Rectal smooth muscle tissue (tissue), 1 donor: ENCODE data around the gene PTK7.

ENCODE experiments used
- H3K27ac ChIP-seq: one replicate; pipeline ENCODE4 v1.7.0; 2013; ENCODE audit warnings: low read depth, low read length, inconsistent platforms
- H3K27me3 ChIP-seq: one replicate; pipeline ENCODE4 v1.7.0; 2013; ENCODE audit warnings: low read length; ENCODE audit not compliant: control insufficient read depth, insufficient read depth
- H3K36me3 ChIP-seq: one replicate; pipeline ENCODE4 v1.7.0; 2013; ENCODE audit warnings: low read length; ENCODE audit not compliant: control insufficient read depth, insufficient read depth
- H3K4me1 ChIP-seq: one replicate; pipeline ENCODE4 v1.7.0; 2013; ENCODE audit warnings: low read length; ENCODE audit not compliant: control insufficient read depth, insufficient read depth
- H3K4me3 ChIP-seq: one replicate; pipeline ENCODE4 v1.7.0; 2013; ENCODE audit warnings: low read length
- H3K9ac ChIP-seq: one replicate; pipeline ENCODE4 v1.7.0; 2013; ENCODE audit warnings: low read length

The PTK7 gene

DNA sequence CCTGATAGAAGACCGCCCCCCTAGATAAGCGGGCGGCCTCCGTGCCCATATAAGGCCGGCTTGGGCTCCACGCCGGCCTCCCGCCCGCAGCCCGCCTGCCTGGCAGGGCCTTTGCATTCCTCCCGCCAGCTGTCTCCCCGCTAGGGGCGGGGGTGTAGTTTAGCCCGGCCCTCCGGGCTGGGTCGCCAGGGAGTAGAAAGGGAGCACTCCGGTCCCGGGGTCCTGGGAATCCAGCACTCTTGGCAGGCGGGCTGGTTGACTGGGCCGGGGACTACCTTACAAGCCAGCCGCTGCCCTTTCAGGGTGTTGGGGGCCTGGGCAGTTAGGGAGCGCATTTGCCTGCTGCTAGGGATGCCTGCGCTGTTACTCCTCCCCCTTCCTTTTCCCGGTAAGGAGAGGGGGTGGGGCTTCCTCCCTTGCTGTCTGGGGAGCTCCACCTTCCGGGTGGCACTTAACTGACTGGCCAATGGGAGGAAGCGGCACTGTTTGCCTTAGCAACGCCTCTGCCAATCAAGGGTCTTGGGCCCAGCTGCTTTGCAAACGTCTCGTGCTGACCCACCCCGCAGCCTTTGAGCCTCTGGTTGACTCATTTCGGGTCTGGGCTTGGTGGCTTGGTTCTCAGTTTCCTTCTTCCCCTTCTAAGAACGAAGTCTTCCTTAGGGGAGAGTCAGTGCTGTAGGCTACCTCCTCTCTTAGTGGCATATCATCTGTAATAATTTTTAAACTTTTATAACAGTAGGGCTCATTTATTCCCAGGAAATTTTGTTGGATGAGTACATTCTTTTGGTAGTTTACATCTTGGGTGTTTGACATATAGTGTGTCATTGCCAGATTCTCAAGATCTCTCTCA, 98.4 kb downstream of the PTK7 start:
- peak overlapping the region; percentile 98 for H3K4me3 ChIP-seq
- H3K27ac ChIP-seq: peak overlapping the region; percentile 99
- no peaks in the 10 kb centered on the region for H3K27me3 ChIP-seq
- peak overlapping the region; percentile 76 for H3K9ac ChIP-seq
- peaks cover 28% of the 10 kb centered on the region for H3K36me3 ChIP-seq
- peaks cover 31% of the 10 kb centered on the region for H3K4me1 ChIP-seq

DNA sequence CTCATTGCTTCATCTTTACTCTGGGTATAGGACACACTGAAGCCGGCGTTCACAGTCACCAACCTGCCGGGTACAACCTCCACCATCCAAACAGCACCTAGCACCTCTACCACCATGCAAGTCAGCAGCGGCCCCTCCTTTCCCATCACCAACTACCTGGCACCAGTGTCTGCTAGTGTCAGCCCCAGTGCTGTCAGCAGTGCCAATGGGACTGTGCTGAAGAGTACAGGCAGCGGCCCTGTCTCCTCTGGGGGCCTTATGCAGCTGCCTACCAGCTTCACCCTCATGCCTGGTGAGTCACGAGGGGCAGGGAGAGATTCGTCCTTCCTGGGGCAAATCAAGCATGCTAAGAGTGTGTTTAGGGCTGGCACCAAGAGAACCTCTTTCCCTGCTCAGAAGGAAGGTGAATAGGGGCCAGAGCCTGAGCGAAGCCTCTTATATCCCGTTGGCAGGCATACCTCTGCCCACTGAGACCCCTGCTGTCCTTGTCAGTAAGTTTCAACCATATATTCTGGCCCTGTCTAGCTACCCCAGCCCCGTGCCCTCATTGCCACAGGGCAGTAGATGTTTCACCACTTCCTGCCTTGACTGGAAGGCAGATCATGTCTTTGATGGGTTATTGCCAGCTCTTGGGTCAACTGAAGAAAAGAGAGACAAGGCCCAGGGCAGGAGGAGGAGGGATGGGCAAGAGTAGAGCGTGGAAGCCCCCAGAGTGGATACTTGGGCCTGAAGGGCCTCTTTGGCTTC, 99.7 kb downstream of the PTK7 start:
- Histone ChIP-seq H3K4me3 (no peak overlapping the region), H3K4me1 (peaks cover 31% of the 10 kb centered on the region), H3K27me3 (no peaks in the 10 kb centered on the region), H3K9ac (no peak overlapping the region), H3K27ac (peak overlapping the region; percentile 99), H3K36me3 (peaks cover 28% of the 10 kb centered on the region)

DNA sequence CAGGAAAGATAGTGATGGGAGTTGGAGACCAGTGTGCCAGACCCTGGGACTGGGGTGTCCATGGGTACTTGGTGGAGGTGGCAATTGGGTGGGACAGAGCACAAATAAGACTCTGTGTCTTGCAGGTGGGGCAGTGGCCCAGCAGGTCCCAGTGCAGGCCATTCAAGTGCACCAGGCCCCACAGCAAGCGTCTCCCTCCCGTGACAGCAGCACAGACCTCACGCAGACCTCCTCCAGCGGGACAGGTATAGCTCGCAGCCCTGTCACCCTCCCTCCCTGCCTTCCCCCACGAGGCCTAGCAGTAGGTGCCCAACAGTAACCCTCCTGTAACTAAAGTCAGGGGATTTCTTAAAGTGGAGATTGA, 100.3 kb downstream of the PTK7 start:
- H3K36me3 ChIP-seq: peaks cover 28% of the 10 kb centered on the region

DNA sequence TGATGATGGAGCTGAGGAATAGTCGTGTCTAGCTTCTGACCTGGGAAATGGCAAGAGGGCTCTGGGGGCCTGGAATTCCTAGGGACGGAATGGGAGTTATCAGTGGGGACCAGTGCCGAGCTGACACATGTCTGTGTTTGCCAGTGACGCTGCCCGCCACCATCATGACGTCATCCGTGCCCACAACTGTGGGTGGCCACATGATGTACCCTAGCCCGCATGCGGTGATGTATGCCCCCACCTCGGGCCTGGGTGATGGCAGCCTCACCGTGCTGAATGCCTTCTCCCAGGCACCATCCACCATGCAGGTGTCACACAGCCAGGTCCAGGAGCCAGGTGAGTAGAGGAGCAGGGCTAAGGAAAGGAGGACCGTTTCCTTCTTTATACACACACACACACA, 102.0 kb downstream of the PTK7 start:
- peaks cover 28% of the 10 kb centered on the region for H3K36me3 ChIP-seq
- no peak overlapping the region for H3K27ac ChIP-seq
- no peak overlapping the region for H3K4me3 ChIP-seq
- H3K4me1 ChIP-seq: peaks cover 35% of the 10 kb centered on the region
- no peak overlapping the region for H3K9ac ChIP-seq
- H3K27me3 ChIP-seq: no peaks in the 10 kb centered on the region

More for the DNA sequence above, 100.3 kb downstream of the PTK7 start:
- no peaks in the 10 kb centered on the region for H3K27me3 ChIP-seq
- no peak overlapping the region for H3K27ac ChIP-seq
- H3K4me3 ChIP-seq: no peak overlapping the region
- peaks cover 31% of the 10 kb centered on the region for H3K4me1 ChIP-seq
- H3K9ac ChIP-seq: no peak overlapping the region

DNA sequence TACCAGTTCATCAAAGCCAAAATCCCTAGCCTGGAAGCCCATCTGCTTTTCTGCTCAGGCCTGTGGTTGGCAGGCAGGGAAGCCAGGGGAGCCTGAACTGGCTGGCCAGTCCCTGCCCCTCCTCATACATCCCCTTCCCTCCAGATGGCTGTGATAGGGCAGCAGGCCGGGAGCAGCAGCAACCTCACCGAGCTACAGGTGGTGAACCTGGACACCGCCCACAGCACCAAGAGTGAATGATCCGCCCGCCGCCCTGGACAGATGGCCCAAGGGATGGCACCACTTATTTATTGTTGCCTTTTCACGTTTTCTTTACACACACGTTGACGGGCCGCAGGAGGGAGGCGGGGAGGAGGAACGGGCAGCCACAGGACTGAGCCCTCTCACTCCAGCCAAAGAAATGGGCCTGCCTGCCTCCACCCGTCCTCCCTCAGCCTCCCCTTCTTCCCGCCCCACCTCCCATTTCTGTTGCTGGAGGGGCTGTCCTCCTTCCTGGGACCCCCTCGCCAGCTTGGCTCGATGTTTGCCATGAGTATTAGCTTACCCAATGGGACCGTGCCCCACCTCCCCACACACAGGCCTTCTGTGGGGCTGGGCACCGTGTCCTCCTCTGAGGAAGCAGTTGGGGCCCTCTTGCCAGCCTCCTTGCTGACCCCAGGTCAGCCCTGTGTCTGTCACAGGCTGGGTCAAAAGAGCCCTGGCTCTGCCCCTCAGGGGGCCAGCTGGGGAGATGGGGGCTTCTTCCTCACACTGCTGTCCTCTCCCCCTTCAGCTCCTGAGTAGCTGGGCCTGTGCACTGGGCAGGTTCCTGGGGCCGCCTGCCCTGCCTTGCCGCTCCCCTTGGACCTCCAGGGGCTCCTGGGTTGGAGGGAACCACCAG, 103.1 kb downstream of the PTK7 start:
- Histone ChIP-seq H3K4me3 (no peak overlapping the region), H3K4me1 (peaks cover 28% of the 10 kb centered on the region), H3K36me3 (peaks cover 30% of the 10 kb centered on the region), H3K9ac (no peak overlapping the region), H3K27ac (no peak overlapping the region), H3K27me3 (no peaks in the 10 kb centered on the region)

DNA sequence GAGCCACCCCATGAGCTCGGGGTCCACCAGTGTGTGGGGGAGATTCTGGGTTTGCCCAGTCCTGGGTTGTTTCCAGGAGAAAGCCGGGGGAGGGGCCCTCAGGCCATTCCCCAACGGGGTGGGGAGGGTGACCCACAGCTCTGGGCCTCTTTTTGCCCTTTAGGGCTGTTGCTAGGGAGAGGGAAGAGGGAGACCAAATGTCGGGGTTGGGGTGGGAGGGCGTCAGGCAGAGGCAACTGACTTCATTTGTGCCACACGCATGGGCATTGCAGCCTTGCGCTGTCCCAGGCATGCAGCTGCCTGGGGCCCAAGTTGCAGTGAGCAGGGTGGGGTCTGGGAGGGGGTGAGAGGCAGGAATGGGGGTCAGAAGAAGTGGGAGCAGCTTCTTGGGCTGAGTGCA, 103.9 kb downstream of the PTK7 start:
- Histone ChIP-seq H3K27ac (no peak overlapping the region), H3K27me3 (no peaks in the 10 kb centered on the region), H3K4me3 (no peak overlapping the region), H3K4me1 (peaks cover 25% of the 10 kb centered on the region), H3K9ac (no peak overlapping the region), H3K36me3 (peaks cover 34% of the 10 kb centered on the region)

DNA sequence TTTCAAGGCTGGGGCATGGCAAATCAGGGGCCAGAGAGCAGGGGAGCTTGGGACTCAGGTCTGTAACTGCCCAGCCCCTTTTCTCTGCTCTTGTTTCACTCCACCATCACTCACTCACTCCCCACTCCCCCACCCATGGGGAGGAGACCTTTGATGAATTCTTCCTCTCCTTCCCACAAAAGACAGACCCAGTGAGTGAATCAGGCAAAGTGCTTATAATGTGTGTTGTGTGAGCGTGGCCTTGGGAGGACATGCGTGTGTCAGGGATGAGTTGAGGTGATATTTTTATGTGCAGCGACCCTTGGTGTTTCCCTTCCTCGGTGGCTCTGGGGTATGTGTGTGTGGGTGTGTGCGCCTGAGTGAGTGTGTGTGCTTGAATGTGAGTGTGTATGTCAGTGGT, 104.9 kb downstream of the PTK7 start:
- H3K27me3 ChIP-seq: no peaks in the 10 kb centered on the region
- peaks cover 36% of the 10 kb centered on the region for H3K36me3 ChIP-seq
- no peak overlapping the region for H3K27ac ChIP-seq
- H3K4me3 ChIP-seq: no peak overlapping the region
- peaks cover 16% of the 10 kb centered on the region for H3K4me1 ChIP-seq
- no peak overlapping the region for H3K9ac ChIP-seq

DNA sequence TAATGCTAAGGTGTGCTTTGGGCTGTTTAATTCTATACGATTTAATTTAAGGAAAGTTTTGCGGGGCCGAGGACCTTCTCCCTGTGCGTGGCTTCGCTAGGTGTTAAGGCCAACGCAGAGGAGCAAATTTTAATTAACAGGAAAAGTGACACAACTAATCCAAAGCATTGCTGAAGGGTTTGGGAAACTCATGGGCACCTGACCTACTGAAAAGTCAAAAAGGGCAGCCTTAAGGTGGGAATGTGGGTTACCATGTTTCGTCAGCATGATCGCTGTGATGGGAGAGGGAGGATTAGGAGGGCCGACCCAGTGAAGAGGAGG, 105.5 kb downstream of the PTK7 start:
- H3K27ac ChIP-seq: peak overlapping the region; percentile 80
- peak overlapping the region; percentile 91 for H3K4me3 ChIP-seq
- H3K36me3 ChIP-seq: peaks cover 31% of the 10 kb centered on the region
- H3K9ac ChIP-seq: peak overlapping the region; percentile 54
- no peaks in the 10 kb centered on the region for H3K27me3 ChIP-seq
- peaks cover 13% of the 10 kb centered on the region for H3K4me1 ChIP-seq

DNA sequence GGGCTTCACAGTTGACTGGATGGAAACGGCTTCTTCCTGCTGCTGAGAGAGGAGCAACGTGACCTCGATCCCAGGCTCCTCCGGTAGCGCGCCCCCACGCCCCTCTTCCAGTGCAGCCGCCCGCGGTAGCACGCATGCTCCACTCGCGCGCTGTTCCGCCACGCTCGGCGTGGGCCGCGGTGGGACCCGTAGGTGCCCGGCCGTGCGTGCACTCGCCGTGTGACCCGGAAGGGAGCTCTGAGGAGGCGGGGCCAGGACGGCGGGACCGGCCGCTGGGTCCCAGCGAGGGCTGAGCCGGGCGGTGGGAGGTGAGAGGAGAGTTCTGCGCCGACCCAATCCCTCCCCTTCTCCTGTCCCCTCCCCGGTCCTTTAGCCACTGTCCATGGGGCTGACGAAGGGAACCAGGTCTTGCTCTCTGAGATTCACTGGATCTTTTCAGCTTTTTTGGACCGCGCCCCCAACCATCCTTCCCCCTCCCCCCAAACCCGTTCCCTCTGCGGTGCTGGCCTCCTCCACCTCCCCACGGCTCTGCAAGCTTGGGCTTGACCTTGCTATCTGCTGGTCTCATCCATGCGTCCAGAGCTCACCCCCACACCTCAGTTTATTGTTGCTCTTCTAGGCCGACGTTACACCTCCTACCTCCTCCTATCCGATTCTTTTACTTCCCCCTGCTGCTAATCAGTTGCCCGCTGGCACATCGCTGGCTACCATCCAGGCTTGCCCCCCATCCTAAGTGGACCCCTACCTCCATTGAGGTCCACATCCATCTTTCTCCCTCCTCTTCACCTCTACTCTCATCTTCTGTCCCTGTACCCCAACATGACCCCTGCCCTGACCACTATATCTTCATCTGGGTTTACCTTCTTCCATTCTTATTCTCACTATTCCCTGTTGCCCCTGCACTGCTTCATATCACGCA, 106.1 kb downstream of the PTK7 start, which contains the start of gene CUL9:
Gene CUL9, plus strand, starts transcription at position 255 of the 919 bp plus-strand sequence. CDS start 2,115 bp downstream, outside the sequence.
- peaks cover 29% of the 10 kb centered on the region for H3K36me3 ChIP-seq
- peaks cover 13% of the 10 kb centered on the region for H3K4me1 ChIP-seq
- peak within 1 kb of the TSS; percentile 60 for H3K9ac ChIP-seq
- no peaks in the 10 kb centered on the region for H3K27me3 ChIP-seq
- H3K4me3 ChIP-seq: peak within 1 kb of the TSS; percentile 91
- peak within 1 kb of the TSS; percentile 80 for H3K27ac ChIP-seq

DNA sequence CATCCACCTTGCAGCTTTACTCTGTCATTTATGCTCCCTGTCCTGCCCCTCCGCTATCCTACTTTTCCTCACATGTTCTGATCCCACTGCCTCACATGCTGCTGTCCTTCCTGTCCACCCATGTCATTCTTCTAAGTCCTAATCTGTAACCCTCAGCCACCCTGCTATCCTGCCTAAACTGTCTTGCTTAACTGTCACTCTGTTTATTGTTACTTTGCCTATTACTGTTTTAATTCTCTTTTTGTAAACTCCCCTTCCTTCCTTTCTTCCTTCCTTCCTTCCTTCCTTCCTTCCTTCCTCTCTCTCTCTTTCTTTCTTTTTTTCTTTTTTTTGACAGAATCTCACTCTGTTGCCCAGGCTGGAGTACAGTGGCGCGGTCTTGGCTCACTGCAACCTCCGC, 107.3 kb downstream of the PTK7 start:
- peaks cover 13% of the 10 kb centered on the region for H3K4me1 ChIP-seq
- H3K27me3 ChIP-seq: no peaks in the 10 kb centered on the region
- peaks cover 28% of the 10 kb centered on the region for H3K36me3 ChIP-seq
- peak overlapping the region; percentile 91 for H3K4me3 ChIP-seq
- no peak overlapping the region for H3K27ac ChIP-seq
- no peak overlapping the region for H3K9ac ChIP-seq

DNA sequence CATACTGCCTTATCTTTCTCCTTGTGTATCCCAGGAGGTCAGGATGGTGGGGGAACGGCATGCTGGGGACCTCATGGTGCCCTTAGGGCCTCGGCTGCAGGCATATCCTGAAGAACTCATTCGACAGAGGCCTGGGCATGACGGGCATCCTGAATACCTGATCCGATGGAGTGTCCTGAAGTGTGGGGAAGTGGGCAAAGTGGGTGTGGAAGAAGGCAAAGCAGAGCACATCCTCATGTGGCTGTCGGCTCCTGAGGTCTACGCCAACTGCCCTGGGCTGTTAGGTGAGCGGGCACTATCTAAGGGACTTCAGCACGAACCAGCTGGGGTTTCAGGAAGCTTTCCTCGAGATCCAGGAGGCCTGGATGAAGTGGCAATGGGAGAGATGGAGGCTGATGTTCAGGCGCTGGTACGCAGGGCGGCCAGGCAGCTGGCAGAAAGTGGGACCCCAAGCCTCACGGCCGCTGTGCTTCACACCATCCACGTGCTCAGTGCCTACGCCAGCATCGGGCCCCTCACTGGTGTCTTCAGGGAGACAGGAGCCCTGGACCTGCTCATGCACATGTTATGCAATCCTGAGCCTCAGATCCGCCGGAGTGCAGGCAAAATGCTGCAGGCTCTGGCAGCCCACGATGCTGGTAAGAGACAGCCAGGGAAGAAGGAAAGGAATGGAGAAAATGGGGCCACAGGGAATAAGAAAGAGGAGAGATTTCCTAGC, 108.3 kb downstream of the PTK7 start:
- Histone ChIP-seq H3K4me3 (no peak overlapping the region), H3K9ac (no peak overlapping the region), H3K36me3 (peaks cover 24% of the 10 kb centered on the region), H3K4me1 (peaks cover 13% of the 10 kb centered on the region), H3K27ac (no peak overlapping the region), H3K27me3 (no peaks in the 10 kb centered on the region)
